ENCODE results near the gene CBY1.

Gene CBY1

DNA sequence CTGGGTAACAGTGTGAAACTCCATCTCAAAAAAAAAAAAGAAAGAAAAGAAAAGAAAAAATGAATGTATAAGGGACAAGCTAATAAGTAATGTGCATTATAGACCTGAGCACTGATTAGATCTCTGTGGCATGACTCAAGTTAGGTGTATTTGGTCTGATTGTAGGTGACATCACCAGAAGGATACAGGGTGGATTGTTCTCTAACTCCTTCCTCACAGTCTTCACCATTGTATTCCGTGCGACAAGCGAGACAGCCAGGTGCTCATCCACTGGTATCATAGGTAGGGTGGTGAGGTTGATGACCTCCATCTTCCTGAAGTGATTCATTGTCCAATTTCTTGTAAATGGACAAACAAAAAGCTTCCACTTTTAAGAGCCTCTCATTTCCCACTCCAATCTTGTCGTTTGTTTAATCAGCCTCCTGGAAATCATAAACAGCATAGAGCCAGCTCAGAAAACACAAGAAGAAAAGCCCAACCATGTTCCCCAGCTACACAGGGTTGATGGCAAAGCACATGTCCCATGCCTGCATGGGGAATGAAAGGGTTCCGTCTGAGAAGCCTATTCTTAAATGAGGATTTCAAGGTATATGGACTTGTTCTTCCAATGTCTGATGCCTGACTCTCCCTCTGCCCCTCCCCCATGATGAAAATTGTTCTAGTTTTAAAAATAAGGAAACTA is 6.5 kb upstream of the CBY1 start:
- TF ChIP-seq, protein P1, sequence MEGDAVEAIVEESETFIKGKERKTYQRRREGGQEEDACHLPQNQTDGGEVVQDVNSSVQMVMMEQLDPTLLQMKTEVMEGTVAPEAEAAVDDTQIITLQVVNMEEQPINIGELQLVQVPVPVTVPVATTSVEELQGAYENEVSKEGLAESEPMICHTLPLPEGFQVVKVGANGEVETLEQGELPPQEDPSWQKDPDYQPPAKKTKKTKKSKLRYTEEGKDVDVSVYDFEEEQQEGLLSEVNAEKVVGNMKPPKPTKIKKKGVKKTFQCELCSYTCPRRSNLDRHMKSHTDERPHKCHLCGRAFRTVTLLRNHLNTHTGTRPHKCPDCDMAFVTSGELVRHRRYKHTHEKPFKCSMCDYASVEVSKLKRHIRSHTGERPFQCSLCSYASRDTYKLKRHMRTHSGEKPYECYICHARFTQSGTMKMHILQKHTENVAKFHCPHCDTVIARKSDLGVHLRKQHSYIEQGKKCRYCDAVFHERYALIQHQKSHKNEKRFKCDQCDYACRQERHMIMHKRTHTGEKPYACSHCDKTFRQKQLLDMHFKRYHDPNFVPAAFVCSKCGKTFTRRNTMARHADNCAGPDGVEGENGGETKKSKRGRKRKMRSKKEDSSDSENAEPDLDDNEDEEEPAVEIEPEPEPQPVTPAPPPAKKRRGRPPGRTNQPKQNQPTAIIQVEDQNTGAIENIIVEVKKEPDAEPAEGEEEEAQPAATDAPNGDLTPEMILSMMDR (conservative IDR thresholded peaks at IDR 0.05; ENCODE audit: low read length) = no peak
- H3K4me3 ChIP-seq (ENCODE audit: low read length) = no peak overlapping the region
- no peak for DNase-seq (ENCODE audit: low read depth)

DNA sequence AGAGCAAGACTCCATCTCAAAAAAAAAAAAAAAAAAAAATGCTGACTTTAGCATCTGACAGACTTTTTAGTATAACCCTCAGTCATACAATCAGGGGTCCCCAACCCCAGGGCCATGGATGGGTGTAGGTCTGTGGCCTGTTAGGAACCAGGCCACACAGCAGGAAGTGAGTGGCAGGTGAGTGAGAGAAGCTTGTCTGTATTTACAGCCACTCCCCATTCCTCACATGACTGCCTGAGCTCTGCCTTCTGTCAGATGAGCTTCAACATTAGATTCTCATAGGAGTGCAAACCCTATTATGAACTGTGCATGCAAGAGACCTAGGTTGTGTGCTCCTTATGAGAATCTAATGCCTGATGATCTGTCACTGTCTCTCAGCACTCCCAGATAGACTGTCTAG is 3.6 kb upstream of the CBY1 start:
- no peak for DNase-seq (ENCODE audit: low read depth)
- TF ChIP-seq, protein P1 (conservative IDR thresholded peaks at IDR 0.05; ENCODE audit: low read length) = no peak
- no peak overlapping the region for H3K4me3 ChIP-seq (ENCODE audit: low read length)

DNA sequence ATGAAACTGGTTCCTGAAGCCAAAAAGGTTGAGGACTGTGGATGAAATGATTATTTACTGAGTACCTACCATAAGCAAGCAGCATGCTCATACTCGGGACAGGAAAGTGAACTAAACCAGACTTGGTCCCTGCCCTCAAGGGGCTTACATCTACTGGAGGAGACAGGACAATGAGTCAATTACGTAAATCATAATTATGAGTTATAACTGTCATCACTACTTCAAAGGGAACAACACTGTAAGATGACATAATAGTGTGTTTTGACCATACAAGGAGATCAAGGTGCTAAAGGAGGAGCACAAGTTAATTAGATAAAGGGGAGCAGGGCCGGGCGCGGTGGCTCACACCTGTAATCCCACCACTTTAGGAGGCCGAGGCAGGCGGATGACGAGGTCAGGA is 2.7 kb upstream of the CBY1 start:
- H3K4me3 ChIP-seq (ENCODE audit: low read length) = no peak overlapping the region
- no peak for DNase-seq (ENCODE audit: low read depth)
- TF ChIP-seq, protein P1 (conservative IDR thresholded peaks at IDR 0.05; ENCODE audit: low read length) = no peak

DNA sequence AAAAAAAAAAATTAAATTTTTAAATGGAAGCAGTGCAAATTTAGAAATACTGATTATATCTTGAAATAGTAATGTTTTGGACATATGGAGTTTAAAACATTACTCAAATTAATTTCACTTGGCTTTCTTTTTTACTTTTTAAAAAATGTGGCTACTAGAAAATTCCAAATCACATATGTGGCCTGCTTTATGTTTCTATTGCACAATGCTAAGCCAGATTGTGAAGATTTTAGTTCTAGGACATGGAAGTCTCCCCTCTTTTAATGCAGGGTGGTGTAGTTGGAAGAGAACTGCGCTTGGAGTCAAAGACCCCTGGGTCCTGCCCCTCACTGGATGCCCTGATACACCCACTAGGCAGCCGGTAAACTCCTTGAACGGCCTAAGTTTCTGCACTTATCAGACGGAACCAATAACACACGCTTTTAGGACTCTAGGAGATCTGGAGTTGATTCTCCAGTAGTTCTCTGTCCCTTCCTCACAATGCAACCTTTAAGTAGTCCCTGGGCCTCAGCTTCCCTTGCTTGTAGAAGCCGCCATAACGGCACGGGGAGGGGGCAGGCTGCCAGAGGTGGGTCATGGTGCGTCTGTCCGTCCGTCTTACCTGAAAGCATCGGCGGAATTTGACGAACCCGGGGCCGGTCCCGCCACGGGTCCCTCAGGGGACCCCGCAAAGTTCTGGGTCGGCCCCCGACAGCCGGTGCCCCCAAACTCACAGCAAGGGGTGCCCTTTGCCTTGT is 751 bp upstream of the CBY1 start:
- peak overlapping the region; percentile 90 for H3K4me3 ChIP-seq (ENCODE audit: low read length)
- TF ChIP-seq, protein P1 (conservative IDR thresholded peaks at IDR 0.05; ENCODE audit: low read length) = no peak
- peak; percentile 44 for DNase-seq (ENCODE audit: low read depth)

DNA sequence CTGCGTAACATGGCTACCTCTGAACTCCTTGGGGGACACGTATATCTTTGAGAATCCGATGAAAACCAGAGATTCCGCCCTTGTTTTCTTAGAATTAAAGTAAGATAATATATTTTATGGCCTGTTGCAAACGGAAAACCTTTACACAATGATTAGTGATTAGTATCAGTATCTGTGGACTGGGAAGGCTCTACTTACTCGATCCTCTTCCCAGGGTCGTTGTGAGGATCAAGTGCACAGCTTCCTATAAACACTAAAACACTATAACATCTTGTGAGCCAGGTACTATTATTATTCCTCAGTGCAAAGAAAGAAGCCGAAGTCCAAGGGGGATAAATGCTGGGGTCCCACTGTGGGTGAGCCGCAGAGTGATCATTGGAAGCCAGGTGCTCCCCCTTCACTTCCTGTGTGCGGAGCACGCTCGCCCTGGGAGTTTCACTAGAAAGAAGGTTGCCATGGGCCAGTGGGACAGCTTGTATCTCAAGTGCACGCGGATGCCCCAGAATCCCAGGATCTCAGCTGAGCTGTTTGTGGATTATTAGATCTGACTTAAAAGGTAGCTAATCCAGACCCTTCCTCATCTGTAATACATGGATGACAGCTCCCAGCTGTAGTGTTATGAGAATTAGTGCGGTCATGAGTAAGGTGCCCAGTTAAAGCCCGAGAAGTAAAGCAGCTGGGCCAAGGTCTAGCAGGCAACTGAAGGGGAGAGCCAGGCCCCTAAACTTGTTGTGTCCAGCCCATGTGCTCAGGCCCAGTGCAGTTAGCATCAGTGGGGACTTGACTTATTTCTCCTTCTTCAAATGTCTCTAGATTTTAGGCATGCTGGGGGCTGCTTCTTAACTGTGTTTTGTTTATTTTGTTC is 839 bp downstream of the CBY1 start:
- peak overlapping the region; percentile 90 for H3K4me3 ChIP-seq (ENCODE audit: low read length)
- peak; percentile 14 for DNase-seq (ENCODE audit: low read depth)
- TF ChIP-seq, protein P1 (conservative IDR thresholded peaks at IDR 0.05; ENCODE audit: low read length) = no peak

DNA sequence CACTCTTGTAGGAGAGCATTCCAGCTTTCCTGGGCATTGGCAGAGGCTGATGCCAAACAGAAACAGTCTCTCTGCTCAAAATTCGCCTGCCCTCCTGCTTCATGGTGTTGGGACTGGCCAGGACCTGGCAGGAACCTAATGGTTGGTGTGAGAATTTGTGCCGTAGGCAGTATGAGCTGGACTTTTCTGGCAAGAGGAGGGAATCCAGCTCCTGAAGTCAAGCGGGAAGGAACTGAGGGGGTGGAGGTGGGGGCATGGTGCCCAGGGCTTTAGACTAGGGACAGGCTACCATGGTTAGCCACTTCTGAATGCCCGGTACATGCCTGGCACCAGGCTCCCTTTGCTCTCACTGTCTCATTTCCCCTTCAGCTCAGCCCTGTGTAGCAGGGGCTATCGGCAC is 18.4 kb downstream of the CBY1 start:
- no peak overlapping the region for H3K4me3 ChIP-seq (ENCODE audit: low read length)

More for the DNA sequence above, 18.4 kb downstream of the CBY1 start:
- DNase-seq (ENCODE audit: low read depth) = no peak
- TF ChIP-seq, protein P1 (conservative IDR thresholded peaks at IDR 0.05; ENCODE audit: low read length) = no peak
